HepG2 (cell line): Measurements from ENCODE around the gene TAF1B. TPM values are rescaled to one million over a fixed set of nuclear protein-coding genes. Genes with fewer than 3 reads are reported as not detected.

Experiments
- BCL6 ChIP-seq: IDR thresholded peaks from 2 replicates; pipeline ENCODE4 v1.6.1; 2016; ENCODE audit warnings: missing genetic modification reagents, missing compliant biosample characterization
- CBX5 ChIP-seq: sonication (generic); formaldehyde crosslinking; IDR thresholded peaks from 2 replicates; pipeline ENCODE4 v1.4.0; 2020; ENCODE audit warnings: missing genetic modification reagents, borderline replicate concordance
- CHD4 ChIP-seq: fragments of 200-600 bp; sonication (generic); IDR thresholded peaks from 2 replicates; pipeline ENCODE4 v1.7.0; 2017; ENCODE audit warnings: mild to moderate bottlenecking, low read length, borderline replicate concordance
- ELF3 ChIP-seq: IDR thresholded peaks from 2 replicates; pipeline ENCODE4 v1.6.1; 2016; ENCODE audit warnings: missing genetic modification reagents, missing compliant biosample characterization
- FOXA3 ChIP-seq: IDR thresholded peaks from 2 replicates; pipeline ENCODE4 v1.6.1; 2016; ENCODE audit warnings: missing genetic modification reagents, missing compliant biosample characterization
- HMG20A ChIP-seq: IDR thresholded peaks from 2 replicates; pipeline ENCODE4 v1.6.1; 2016; ENCODE audit warnings: borderline replicate concordance
- HOXA3 ChIP-seq: sonication (generic); formaldehyde crosslinking; IDR thresholded peaks from 2 replicates; pipeline ENCODE4 v1.5.0; 2020; ENCODE audit warnings: missing genetic modification reagents
- NCOA2 ChIP-seq: sonication (generic); formaldehyde crosslinking; IDR thresholded peaks from 2 replicates; pipeline ENCODE4 v1.8.0; 2022; ENCODE audit warnings: inconsistent platforms
- PITX1 ChIP-seq: sonication (generic); formaldehyde crosslinking; IDR thresholded peaks from 2 replicates; pipeline ENCODE4 v1.5.1; 2020; ENCODE audit warnings: mild to moderate bottlenecking, missing genetic modification reagents
- REPIN1 ChIP-seq: sonication (generic); formaldehyde crosslinking; IDR thresholded peaks from 2 replicates; pipeline ENCODE4 v1.8.0; 2022; ENCODE audit warnings: missing genetic modification reagents, low read depth, mild to moderate bottlenecking, borderline replicate concordance
- TGIF2 ChIP-seq: IDR thresholded peaks from 2 replicates; pipeline ENCODE4 v1.6.1; 2016; ENCODE audit warnings: control low read depth, missing compliant biosample characterization
- ZC3H13 ChIP-seq: sonication (generic); formaldehyde crosslinking; IDR thresholded peaks from 2 replicates; pipeline ENCODE4 v1.8.1; 2023; ENCODE audit warnings: mild to moderate bottlenecking, missing genetic modification reagents, moderate library complexity
- ZNF598 ChIP-seq: sonication (generic); formaldehyde crosslinking; IDR thresholded peaks from 2 replicates; pipeline ENCODE4 v1.5.1; 2020; ENCODE audit warnings: mild to moderate bottlenecking, missing genetic modification reagents, borderline replicate concordance
- ZNF629 ChIP-seq: sonication (generic); formaldehyde crosslinking; conservative IDR thresholded peaks from 2 replicates; pipeline ENCODE4 v1.5.0; 2020; ENCODE audit warnings: missing genetic modification reagents
- ZNF703 ChIP-seq: sonication (generic); formaldehyde crosslinking; IDR thresholded peaks from 2 replicates; pipeline ENCODE4 v1.5.1; 2020; ENCODE audit warnings: missing genetic modification reagents, mild to moderate bottlenecking, moderate library complexity, borderline replicate concordance
- polyA plus RNA-seq, 8 experiments: library from polyadenylated mRNA; depleted of rRNA in 3 of 8; stranded (reverse) in 7 of 8; unstranded in 1 of 8; fragments of >200 nt; fragmentation: Illumina TruSeq in 4 of 8; extraction: Trizol in 4 of 8; gene quantifications; 2 replicates each; pipeline versions ENCODE4 v1.2.1 to v1.2.3, GENCODE V29; 2011 to 2016; ENCODE audit warnings: low read depth in 4 of 8, missing spikeins in 1 of 8, mixed read lengths in 1 of 8; ENCODE audit not compliant: insufficient read depth in 1 of 8
- total RNA-seq, 5 experiments: library from RNA; depleted of rRNA; stranded (reverse); fragments of >200 nt; fragmentation: Illumina TruSeq; extraction: Trizol; gene quantifications; 2 replicates each; pipeline ENCODE4 v1.2.3, GENCODE V29; 2016; ENCODE audit warnings: low read depth in 1 of 5
- TF ChIP-seq, protein P1 (sequence below): sonication (generic); formaldehyde crosslinking; IDR thresholded peaks from 2 replicates; pipeline ENCODE4 v1.4.0; 2020; ENCODE audit warnings: missing genetic modification reagents
- TF ChIP-seq, protein P2 (sequence below): sonication (generic); formaldehyde crosslinking; IDR thresholded peaks from 2 replicates; pipeline ENCODE4 v1.5.1; 2020; ENCODE audit warnings: mild to moderate bottlenecking, missing genetic modification reagents, moderate library complexity
- TF ChIP-seq, protein P3 (sequence below): sonication (generic); formaldehyde crosslinking; IDR thresholded peaks from 2 replicates; pipeline ENCODE4 v1.4.0; 2020; ENCODE audit warnings: missing genetic modification reagents, borderline replicate concordance
- TF ChIP-seq, protein P4 (sequence below): sonication (generic); formaldehyde crosslinking; IDR thresholded peaks from 2 replicates; pipeline ENCODE4 v1.9.0; 2022; ENCODE audit warnings: missing genetic modification reagents, mild to moderate bottlenecking, borderline replicate concordance

Gene TAF1B
- total and polyA plus RNA-seq, 2 of the 13 experiments (the other 11 are each of a cell fraction or from before 2014, with no cell fraction given), result 13.3 to 27.7 TPM

DNA sequence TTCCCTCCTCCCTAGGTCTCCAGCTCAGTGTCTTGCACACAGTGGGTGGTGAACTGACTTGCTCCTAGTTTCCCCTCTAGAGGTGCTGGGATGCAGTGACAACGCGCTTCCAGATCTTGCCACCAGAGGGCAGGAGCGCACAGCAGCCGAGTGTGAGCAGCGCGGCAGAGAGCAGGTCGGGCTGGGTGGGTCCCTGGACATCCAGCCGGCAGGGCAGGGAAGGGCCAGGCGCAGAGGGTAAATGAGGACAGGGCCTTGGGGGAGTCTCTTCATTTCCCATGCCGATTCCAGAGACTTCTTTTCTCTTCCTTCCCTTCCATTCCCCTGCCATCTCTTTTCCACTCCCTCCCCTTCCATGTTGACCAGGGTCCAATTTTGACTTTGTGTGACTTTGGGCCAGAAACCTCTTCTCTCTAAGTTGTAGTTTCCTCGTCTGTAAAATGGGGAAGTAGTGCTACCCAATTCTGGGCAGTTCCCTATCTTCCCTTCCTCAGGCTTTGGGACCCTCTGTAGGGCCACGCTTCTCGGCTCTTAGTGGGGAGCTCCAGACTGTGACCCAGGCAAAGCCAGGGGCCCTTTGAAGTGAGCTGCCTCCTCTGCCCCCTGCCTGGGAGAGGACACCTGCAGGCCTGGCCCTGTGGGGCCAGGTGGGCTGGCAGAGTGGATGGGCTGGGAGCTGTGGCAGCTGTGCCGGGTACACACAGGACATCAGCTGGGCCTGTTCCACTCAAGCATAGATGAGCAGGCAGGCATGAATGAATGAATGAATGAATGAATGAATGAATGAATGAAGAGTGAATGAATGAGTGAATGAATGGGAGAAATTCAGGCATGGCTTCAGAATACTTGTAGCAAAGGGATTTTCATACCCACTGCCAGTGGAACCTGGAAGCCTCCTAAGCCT is 43.3 kb upstream of the TAF1B start (continued):
- TF ChIP-seq, protein P1, sequence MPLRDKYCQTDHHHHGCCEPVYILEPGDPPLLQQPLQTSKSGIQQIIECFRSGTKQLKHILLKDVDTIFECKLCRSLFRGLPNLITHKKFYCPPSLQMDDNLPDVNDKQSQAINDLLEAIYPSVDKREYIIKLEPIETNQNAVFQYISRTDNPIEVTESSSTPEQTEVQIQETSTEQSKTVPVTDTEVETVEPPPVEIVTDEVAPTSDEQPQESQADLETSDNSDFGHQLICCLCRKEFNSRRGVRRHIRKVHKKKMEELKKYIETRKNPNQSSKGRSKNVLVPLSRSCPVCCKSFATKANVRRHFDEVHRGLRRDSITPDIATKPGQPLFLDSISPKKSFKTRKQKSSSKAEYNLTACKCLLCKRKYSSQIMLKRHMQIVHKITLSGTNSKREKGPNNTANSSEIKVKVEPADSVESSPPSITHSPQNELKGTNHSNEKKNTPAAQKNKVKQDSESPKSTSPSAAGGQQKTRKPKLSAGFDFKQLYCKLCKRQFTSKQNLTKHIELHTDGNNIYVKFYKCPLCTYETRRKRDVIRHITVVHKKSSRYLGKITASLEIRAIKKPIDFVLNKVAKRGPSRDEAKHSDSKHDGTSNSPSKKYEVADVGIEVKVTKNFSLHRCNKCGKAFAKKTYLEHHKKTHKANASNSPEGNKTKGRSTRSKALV (CRISPR knock-in tag), result peak; percentile 59; the same call in 1 of the 2 replicates
- peak; percentile 35; the same call in 1 of the 2 replicates for TF ChIP-seq PITX1 (CRISPR knock-in tag)
- TF ChIP-seq HOXA3 (CRISPR knock-in tag), result peak; percentile 64; the same call in 1 of the 2 replicates
- TF ChIP-seq ZNF598 (CRISPR knock-in tag), result peak; percentile 35; the same call in 1 of the 2 replicates
- TF ChIP-seq CBX5 (CRISPR knock-in tag), result peak; percentile 93
- 0 out of 2 replicates have a peak, but pooled peaks have one; percentile 43 for TF ChIP-seq CHD4
- peak; percentile 63 for TF ChIP-seq BCL6 (CRISPR knock-in tag)
- TF ChIP-seq NCOA2 (CRISPR knock-in tag), result 0 out of 2 replicates have a peak, but pooled peaks have one; percentile 23
- peak; percentile 51 for TF ChIP-seq FOXA3 (CRISPR knock-in tag)
- TF ChIP-seq, protein P2, sequence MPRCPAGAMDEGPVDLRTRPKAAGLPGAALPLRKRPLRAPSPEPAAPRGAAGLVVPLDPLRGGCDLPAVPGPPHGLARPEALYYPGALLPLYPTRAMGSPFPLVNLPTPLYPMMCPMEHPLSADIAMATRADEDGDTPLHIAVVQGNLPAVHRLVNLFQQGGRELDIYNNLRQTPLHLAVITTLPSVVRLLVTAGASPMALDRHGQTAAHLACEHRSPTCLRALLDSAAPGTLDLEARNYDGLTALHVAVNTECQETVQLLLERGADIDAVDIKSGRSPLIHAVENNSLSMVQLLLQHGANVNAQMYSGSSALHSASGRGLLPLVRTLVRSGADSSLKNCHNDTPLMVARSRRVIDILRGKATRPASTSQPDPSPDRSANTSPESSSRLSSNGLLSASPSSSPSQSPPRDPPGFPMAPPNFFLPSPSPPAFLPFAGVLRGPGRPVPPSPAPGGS (CRISPR knock-in tag), result 0 out of 2 replicates have a peak, but pooled peaks have one; percentile 25
- no peak for TF ChIP-seq ZNF703 (CRISPR knock-in tag)
- TF ChIP-seq ZC3H13 (CRISPR knock-in tag), result peak; percentile 46; the same call in 1 of the 2 replicates
- peak; percentile 64 for TF ChIP-seq ELF3
- TF ChIP-seq, protein P3, sequence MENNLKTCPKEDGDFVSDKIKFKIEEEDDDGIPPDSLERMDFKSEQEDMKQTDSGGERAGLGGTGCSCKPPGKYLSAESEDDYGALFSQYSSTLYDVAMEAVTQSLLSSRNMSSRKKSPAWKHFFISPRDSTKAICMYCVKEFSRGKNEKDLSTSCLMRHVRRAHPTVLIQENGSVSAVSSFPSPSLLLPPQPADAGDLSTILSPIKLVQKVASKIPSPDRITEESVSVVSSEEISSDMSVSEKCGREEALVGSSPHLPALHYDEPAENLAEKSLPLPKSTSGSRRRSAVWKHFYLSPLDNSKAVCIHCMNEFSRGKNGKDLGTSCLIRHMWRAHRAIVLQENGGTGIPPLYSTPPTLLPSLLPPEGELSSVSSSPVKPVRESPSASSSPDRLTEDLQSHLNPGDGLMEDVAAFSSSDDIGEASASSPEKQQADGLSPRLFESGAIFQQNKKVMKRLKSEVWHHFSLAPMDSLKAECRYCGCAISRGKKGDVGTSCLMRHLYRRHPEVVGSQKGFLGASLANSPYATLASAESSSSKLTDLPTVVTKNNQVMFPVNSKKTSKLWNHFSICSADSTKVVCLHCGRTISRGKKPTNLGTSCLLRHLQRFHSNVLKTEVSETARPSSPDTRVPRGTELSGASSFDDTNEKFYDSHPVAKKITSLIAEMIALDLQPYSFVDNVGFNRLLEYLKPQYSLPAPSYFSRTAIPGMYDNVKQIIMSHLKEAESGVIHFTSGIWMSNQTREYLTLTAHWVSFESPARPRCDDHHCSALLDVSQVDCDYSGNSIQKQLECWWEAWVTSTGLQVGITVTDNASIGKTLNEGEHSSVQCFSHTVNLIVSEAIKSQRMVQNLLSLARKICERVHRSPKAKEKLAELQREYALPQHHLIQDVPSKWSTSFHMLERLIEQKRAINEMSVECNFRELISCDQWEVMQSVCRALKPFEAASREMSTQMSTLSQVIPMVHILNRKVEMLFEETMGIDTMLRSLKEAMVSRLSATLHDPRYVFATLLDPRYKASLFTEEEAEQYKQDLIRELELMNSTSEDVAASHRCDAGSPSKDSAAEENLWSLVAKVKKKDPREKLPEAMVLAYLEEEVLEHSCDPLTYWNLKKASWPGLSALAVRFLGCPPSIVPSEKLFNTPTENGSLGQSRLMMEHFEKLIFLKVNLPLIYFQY (CRISPR knock-in tag), result peak; percentile 66; the same call in 1 of the 2 replicates
- 0 out of 2 replicates have a peak, but pooled peaks have one; percentile 47 for TF ChIP-seq REPIN1 (CRISPR knock-in tag)
- TF ChIP-seq, protein P4, sequence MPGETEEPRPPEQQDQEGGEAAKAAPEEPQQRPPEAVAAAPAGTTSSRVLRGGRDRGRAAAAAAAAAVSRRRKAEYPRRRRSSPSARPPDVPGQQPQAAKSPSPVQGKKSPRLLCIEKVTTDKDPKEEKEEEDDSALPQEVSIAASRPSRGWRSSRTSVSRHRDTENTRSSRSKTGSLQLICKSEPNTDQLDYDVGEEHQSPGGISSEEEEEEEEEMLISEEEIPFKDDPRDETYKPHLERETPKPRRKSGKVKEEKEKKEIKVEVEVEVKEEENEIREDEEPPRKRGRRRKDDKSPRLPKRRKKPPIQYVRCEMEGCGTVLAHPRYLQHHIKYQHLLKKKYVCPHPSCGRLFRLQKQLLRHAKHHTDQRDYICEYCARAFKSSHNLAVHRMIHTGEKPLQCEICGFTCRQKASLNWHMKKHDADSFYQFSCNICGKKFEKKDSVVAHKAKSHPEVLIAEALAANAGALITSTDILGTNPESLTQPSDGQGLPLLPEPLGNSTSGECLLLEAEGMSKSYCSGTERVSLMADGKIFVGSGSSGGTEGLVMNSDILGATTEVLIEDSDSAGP (CRISPR knock-in tag), result peak; percentile 58
- peak; percentile 66; the same call in 1 of the 2 replicates for TF ChIP-seq TGIF2 (CRISPR knock-in tag)
- peak; percentile 84 for TF ChIP-seq ZNF629 (CRISPR knock-in tag)
- TF ChIP-seq HMG20A (CRISPR knock-in tag), result peak; percentile 47; the same call in 1 of the 2 replicates
